ENCODE results near the gene LYPLAL1. TPM values are rescaled to one million over a fixed set of nuclear protein-coding genes. Genes with fewer than 3 reads are reported as not detected.
"Not testable (repeated sequence)": the region's sequence is repeated elsewhere in the genome, so short reads cannot be mapped to it uniquely, and the experiment has no call there.

LYPLAL1 gene
- polyA plus RNA-seq, 3 donors = 54.5 to 68.4 (median 60.5) TPM

- no peak for DNase-seq (ENCODE audit: low read depth in 3 of 3, low spot score in 2 of 3)
These were observed 32.7 kb downstream of the LYPLAL1 start for GRCh38 chr1:219206350-219206749.

- DNase-seq (ENCODE audit: low read depth in 3 of 3, low spot score in 2 of 3) = no peak
These were observed 35.9 kb downstream of the LYPLAL1 start for GRCh38 chr1:219209578-219209977.

- DNase-seq (ENCODE audit: low read depth in 3 of 3, low spot score in 2 of 3) = no peak
These were observed 36.4 kb downstream of the LYPLAL1 start for GRCh38 chr1:219210067-219210466.

- DNase-seq (ENCODE audit: low read depth in 3 of 3, low spot score in 2 of 3) = no peak
These were observed 41.8 kb downstream of the LYPLAL1 start for GRCh38 chr1:219215477-219215876.

GRCh38 chr1:219220945-219221344 is 47.3 kb downstream of the LYPLAL1 start:
- DNase-seq (ENCODE audit: low read depth in 3 of 3, low spot score in 2 of 3) = no peak

GRCh38 chr1:219223496-219223895 is 49.8 kb downstream of the LYPLAL1 start:
- no peak for DNase-seq (ENCODE audit: low read depth in 3 of 3, low spot score in 2 of 3)

- no peak for DNase-seq (ENCODE audit: low read depth in 3 of 3, low spot score in 2 of 3)
These were observed 52.5 kb downstream of the LYPLAL1 start for GRCh38 chr1:219226196-219226595.

GRCh38 chr1:219227360-219228057 is 53.8 kb downstream of the LYPLAL1 start:
- DNase-seq (ENCODE audit: low read depth in 3 of 3, low spot score in 2 of 3) = no peak

GRCh38 chr1:219228058-219228419 is 54.4 kb downstream of the LYPLAL1 start:
- DNase-seq (ENCODE audit: low read depth in 3 of 3, low spot score in 2 of 3) = no peak

- DNase-seq (ENCODE audit: low read depth in 3 of 3, low spot score in 2 of 3) = no peak
These were observed 59.2 kb downstream of the LYPLAL1 start for GRCh38 chr1:219232890-219233289.

GRCh38 chr1:219235903-219236481 is 62.3 kb downstream of the LYPLAL1 start:
- DNase-seq (ENCODE audit: low read depth in 3 of 3, low spot score in 2 of 3) = no peak

GRCh38 chr1:219236933-219237610 is 63.4 kb downstream of the LYPLAL1 start:
- no peak for DNase-seq (ENCODE audit: low read depth in 3 of 3, low spot score in 2 of 3)

GRCh38 chr1:219239518-219239917 is 65.8 kb downstream of the LYPLAL1 start:
- DNase-seq (ENCODE audit: low read depth in 3 of 3, low spot score in 2 of 3) = no peak

- no peak for DNase-seq (ENCODE audit: low read depth in 3 of 3, low spot score in 2 of 3)
These were observed 71.2 kb downstream of the LYPLAL1 start for GRCh38 chr1:219244864-219245263.

- no peak for DNase-seq (ENCODE audit: low read depth in 3 of 3, low spot score in 2 of 3)
These were observed 73.8 kb downstream of the LYPLAL1 start for GRCh38 chr1:219247441-219247840.

- not testable (repeated sequence) for DNase-seq (ENCODE audit: low read depth in 3 of 3, low spot score in 2 of 3)
These were observed 76.8 kb downstream of the LYPLAL1 start for GRCh38 chr1:219250468-219250867.

GRCh38 chr1:219257751-219258150 is 84.1 kb downstream of the LYPLAL1 start:
- DNase-seq (ENCODE audit: low read depth in 3 of 3, low spot score in 2 of 3) = no peak

GRCh38 chr1:219261454-219261853 is 87.8 kb downstream of the LYPLAL1 start:
- DNase-seq (ENCODE audit: low read depth in 3 of 3, low spot score in 2 of 3) = no peak
